ENCODE data around the gene ADAMTS2. TPM values are rescaled to one million over a fixed set of nuclear protein-coding genes. Genes with fewer than 3 reads are reported as not detected.

Gene ADAMTS2
- total RNA-seq, 5 donors from 2014 or later (not counting 1 experiment from before 2014, with no cell fraction given) = 0.09 to 0.23 TPM; not detected in 3

- Mint-ChIP-seq H3K4me1 (peaks cover 2 to 9% (median 5%) of the 10 kb centered on the region in 3 donors), H3K4me3 (no peak overlapping the region), H3K27ac (no peak overlapping the region), H3K9me3 (no peaks in the 10 kb centered on the region), H3K27me3 (peaks cover 23 to 40% of the 10 kb centered on the region in 2 donors), H3K36me3 (no peaks in the 10 kb centered on the region)
- H3K36me3 ChIP-seq (ENCODE audit: control insufficient read depth in 2 of 2, extremely low read depth in 1 of 2, insufficient read depth in 1 of 2, low read length in 1 of 2) = no peaks in the 10 kb centered on the region
- CTCF ChIA-PET = no interaction called here
- peaks cover 0 to 58% of the 10 kb centered on the region in 2 experiments for H3K27me3 ChIP-seq (replicated peaks in 1 of 2; ENCODE audit: control insufficient read depth in 2 of 2, extremely low read depth in 1 of 2, insufficient read depth in 2 of 2, low read length in 1 of 2)
- H3K27ac ChIP-seq (ENCODE audit: low read length) = no peak overlapping the region
- no peaks in the 10 kb centered on the region for H3K9me3 ChIP-seq
- no peak overlapping the region for H3K4me3 ChIP-seq (ENCODE audit: control insufficient read depth in 1 of 2, extremely low read depth in 1 of 2, low read length in 1 of 2)
- 79% methylated on average over 10 of the region's 11 CpGs for WGBS (ENCODE audit: insufficient coverage)
- DNase-seq = no peak
- peaks cover 0 to 6% of the 10 kb centered on the region in 2 experiments for H3K4me1 ChIP-seq (ENCODE audit: control insufficient read depth in 1 of 2, extremely low read depth in 1 of 2, insufficient read depth in 2 of 2, low read length in 2 of 2)
- POLR2A ChIA-PET = no interaction called here
- ATAC-seq (replicated peaks in 1 of 4) = no peak
Measured at GRCh38 chr5:179184521-179185050, 160.7 kb downstream of the ADAMTS2 start.

- H3K9me3 ChIP-seq = no peaks in the 10 kb centered on the region
- CTCF ChIA-PET = no interaction called here
- Mint-ChIP-seq H3K4me3 (no peak overlapping the region), H3K27me3 (peaks cover 26 to 42% of the 10 kb centered on the region in 2 donors), H3K9me3 (peaks cover 0 to 3% (median 3%) of the 10 kb centered on the region in 3 donors), H3K27ac (no peak overlapping the region), H3K36me3 (no peaks in the 10 kb centered on the region), H3K4me1 (peaks cover 2 to 9% (median 5%) of the 10 kb centered on the region in 3 donors)
- no peaks in the 10 kb centered on the region for H3K36me3 ChIP-seq (ENCODE audit: control insufficient read depth in 2 of 2, extremely low read depth in 1 of 2, insufficient read depth in 1 of 2, low read length in 1 of 2)
- H3K4me3 ChIP-seq (ENCODE audit: control insufficient read depth in 1 of 2, extremely low read depth in 1 of 2, low read length in 1 of 2) = no peak overlapping the region
- no peak for DNase-seq
- ATAC-seq (replicated peaks in 1 of 4) = no peak
- H3K27me3 ChIP-seq (replicated peaks in 1 of 2; ENCODE audit: control insufficient read depth in 2 of 2, extremely low read depth in 1 of 2, insufficient read depth in 2 of 2, low read length in 1 of 2) = peaks cover 0 to 58% of the 10 kb centered on the region in 2 experiments
- POLR2A ChIA-PET = no interaction called here
- H3K4me1 ChIP-seq (ENCODE audit: control insufficient read depth in 1 of 2, extremely low read depth in 1 of 2, insufficient read depth in 2 of 2, low read length in 2 of 2) = peaks cover 0 to 6% of the 10 kb centered on the region in 2 experiments
- no peak overlapping the region for H3K27ac ChIP-seq (ENCODE audit: low read length)
Measured at GRCh38 chr5:179183481-179183880, 161.8 kb downstream of the ADAMTS2 start.

- DNase-seq (no peak), ATAC-seq (replicated peaks in 1 of 4) (no peak)
- H3K27ac ChIP-seq (ENCODE audit: low read length) = no peak overlapping the region
- peaks cover 0 to 60% of the 10 kb centered on the region in 2 experiments for H3K27me3 ChIP-seq (replicated peaks in 1 of 2; ENCODE audit: control insufficient read depth in 2 of 2, extremely low read depth in 1 of 2, insufficient read depth in 2 of 2, low read length in 1 of 2)
- peaks cover 0 to 6% of the 10 kb centered on the region in 2 experiments for H3K4me1 ChIP-seq (ENCODE audit: control insufficient read depth in 1 of 2, extremely low read depth in 1 of 2, insufficient read depth in 2 of 2, low read length in 2 of 2)
- Mint-ChIP-seq H3K27me3 (peaks cover 29 to 45% of the 10 kb centered on the region in 2 donors), H3K36me3 (no peaks in the 10 kb centered on the region), H3K4me1 (peaks cover 2 to 9% (median 5%) of the 10 kb centered on the region in 3 donors), H3K27ac (no peak overlapping the region), H3K9me3 (peaks cover 0 to 5% (median 4%) of the 10 kb centered on the region in 3 donors), H3K4me3 (no peak overlapping the region)
- ChIA-PET CTCF (no interaction called here), POLR2A (no interaction called here)
- H3K9me3 ChIP-seq = no peaks in the 10 kb centered on the region
- WGBS (ENCODE audit: insufficient coverage) = 80% methylated on average over 10 of the region's 13 CpGs
- H3K36me3 ChIP-seq (ENCODE audit: control insufficient read depth in 2 of 2, extremely low read depth in 1 of 2, insufficient read depth in 1 of 2, low read length in 1 of 2) = no peaks in the 10 kb centered on the region
- no peak overlapping the region for H3K4me3 ChIP-seq (ENCODE audit: control insufficient read depth in 1 of 2, extremely low read depth in 1 of 2, low read length in 1 of 2)
Measured at GRCh38 chr5:179182601-179183000, 162.7 kb downstream of the ADAMTS2 start.

- ATAC-seq (replicated peaks in 1 of 4) (no peak), DNase-seq (no peak)
- Mint-ChIP-seq H3K27me3 (peaks cover 29 to 42% of the 10 kb centered on the region in 2 donors), H3K36me3 (no peaks in the 10 kb centered on the region), H3K4me1 (peaks cover 2 to 9% (median 5%) of the 10 kb centered on the region in 3 donors), H3K9me3 (peaks cover 0 to 5% (median 4%) of the 10 kb centered on the region in 3 donors), H3K27ac (no peak overlapping the region), H3K4me3 (peak overlapping the region in 1 of 3 donors; percentile 64)
- 1% methylated on average over 6 of the region's 9 CpGs for WGBS (ENCODE audit: insufficient coverage)
- H3K4me1 ChIP-seq (ENCODE audit: control insufficient read depth in 1 of 2, extremely low read depth in 1 of 2, insufficient read depth in 2 of 2, low read length in 2 of 2) = peaks cover 0 to 6% of the 10 kb centered on the region in 2 experiments
- ChIA-PET POLR2A (no interaction called here), CTCF (interaction anchor here in 1 of 2 donors (0.5 kb wide), 1 partner anchor 1024 kb away, joined by 6 read pairs; no protein-coding TSS in a partner anchor)
- H3K9me3 ChIP-seq = no peaks in the 10 kb centered on the region
- no peak overlapping the region for H3K27ac ChIP-seq (ENCODE audit: low read length)
- no peaks in the 10 kb centered on the region for H3K36me3 ChIP-seq (ENCODE audit: control insufficient read depth in 2 of 2, extremely low read depth in 1 of 2, insufficient read depth in 1 of 2, low read length in 1 of 2)
- peaks cover 0 to 60% of the 10 kb centered on the region in 2 experiments for H3K27me3 ChIP-seq (replicated peaks in 1 of 2; ENCODE audit: control insufficient read depth in 2 of 2, extremely low read depth in 1 of 2, insufficient read depth in 2 of 2, low read length in 1 of 2)
- H3K4me3 ChIP-seq (ENCODE audit: control insufficient read depth in 1 of 2, extremely low read depth in 1 of 2, low read length in 1 of 2) = no peak overlapping the region
Measured at GRCh38 chr5:179181988-179182387, 163.3 kb downstream of the ADAMTS2 start.

- ChIA-PET POLR2A (no interaction called here), CTCF (interaction anchor here in 1 of 2 donors (0.5 kb wide), 1 partner anchor 1023 kb away, joined by 6 read pairs; no protein-coding TSS in a partner anchor)
- Histone ChIP-seq H3K27ac (ENCODE audit: low read length) (no peak overlapping the region), H3K4me3 (ENCODE audit: control insufficient read depth in 1 of 2, extremely low read depth in 1 of 2, low read length in 1 of 2) (no peak overlapping the region), H3K4me1 (ENCODE audit: control insufficient read depth in 1 of 2, extremely low read depth in 1 of 2, insufficient read depth in 2 of 2, low read length in 2 of 2) (peaks cover 0 to 6% of the 10 kb centered on the region in 2 experiments), H3K36me3 (ENCODE audit: control insufficient read depth in 2 of 2, extremely low read depth in 1 of 2, insufficient read depth in 1 of 2, low read length in 1 of 2) (no peaks in the 10 kb centered on the region), H3K9me3 (no peaks in the 10 kb centered on the region), H3K27me3 (replicated peaks in 1 of 2; ENCODE audit: control insufficient read depth in 2 of 2, extremely low read depth in 1 of 2, insufficient read depth in 2 of 2, low read length in 1 of 2) (peaks cover 0 to 63% of the 10 kb centered on the region in 2 experiments)
- Mint-ChIP-seq H3K4me3 (no peak overlapping the region), H3K27ac (no peak overlapping the region), H3K27me3 (peaks cover 33 to 45% of the 10 kb centered on the region in 2 donors), H3K9me3 (peaks cover 0 to 5% (median 4%) of the 10 kb centered on the region in 3 donors), H3K4me1 (peaks cover 2 to 9% (median 5%) of the 10 kb centered on the region in 3 donors), H3K36me3 (no peaks in the 10 kb centered on the region)
- DNase-seq (no peak), ATAC-seq (replicated peaks in 1 of 4) (no peak)
- 82% methylated on average over 6 of the region's 16 CpGs for WGBS (ENCODE audit: insufficient coverage)
Measured at GRCh38 chr5:179180921-179181645, 164.2 kb downstream of the ADAMTS2 start.

- DNase-seq (no peak), ATAC-seq (replicated peaks in 1 of 4) (no peak)
- no peaks in the 10 kb centered on the region for H3K9me3 ChIP-seq
- Mint-ChIP-seq H3K4me3 (no peak overlapping the region), H3K36me3 (no peaks in the 10 kb centered on the region), H3K27ac (no peak overlapping the region), H3K9me3 (peaks cover 0 to 5% (median 4%) of the 10 kb centered on the region in 3 donors), H3K4me1 (peaks cover 2 to 9% (median 5%) of the 10 kb centered on the region in 3 donors), H3K27me3 (peaks cover 33 to 43% of the 10 kb centered on the region in 2 donors)
- peaks cover 0 to 6% of the 10 kb centered on the region in 2 experiments for H3K4me1 ChIP-seq (ENCODE audit: control insufficient read depth in 1 of 2, extremely low read depth in 1 of 2, insufficient read depth in 2 of 2, low read length in 2 of 2)
- no peaks in the 10 kb centered on the region for H3K36me3 ChIP-seq (ENCODE audit: control insufficient read depth in 2 of 2, extremely low read depth in 1 of 2, insufficient read depth in 1 of 2, low read length in 1 of 2)
- H3K4me3 ChIP-seq (ENCODE audit: control insufficient read depth in 1 of 2, extremely low read depth in 1 of 2, low read length in 1 of 2) = no peak overlapping the region
- H3K27me3 ChIP-seq (replicated peaks in 1 of 2; ENCODE audit: control insufficient read depth in 2 of 2, extremely low read depth in 1 of 2, insufficient read depth in 2 of 2, low read length in 1 of 2) = peaks cover 0 to 60% of the 10 kb centered on the region in 2 experiments
- POLR2A ChIA-PET = no interaction called here
- 70% methylated on average over 16 of the region's 16 CpGs for WGBS (ENCODE audit: insufficient coverage)
- CTCF ChIA-PET = no interaction called here
- no peak overlapping the region for H3K27ac ChIP-seq (ENCODE audit: low read length)
Measured at GRCh38 chr5:179180061-179180610, 165.1 kb downstream of the ADAMTS2 start.

Data from T-cell (primary cell).